GM12878 (cell line): ENCODE results near the gene HMCN1. TPM values are rescaled to one million over a fixed set of nuclear protein-coding genes. Genes with fewer than 3 reads are reported as not detected.

ENCODE experiments used
- ATAC-seq: fragments of 200-7000 bp; cut with Tn5 transposase; 3 replicates; pipeline ENCODE4 v1.9.1; 2020; ENCODE audit warnings: mild to moderate bottlenecking, moderate library complexity
- BruUV-seq: library from RNA; stranded (reverse); fragments of 400-500 nt; replicated peaks from 2 replicates; lab custom pipeline; 2021; lab: Mats Ljungman, UMichigan
- CTCF ChIA-PET: fragments of 300-600 bp; sonication (Branson Sonifier 250); formaldehyde crosslinking; extraction: SDS; loops from one replicate; lab custom pipeline; 2021; ENCODE audit warnings: inconsistent platforms; lab: Yijun Ruan, JAX
- POLR2A ChIA-PET: fragments of 350-600 bp; formaldehyde crosslinking; extraction: SDS; loops from one replicate; lab custom pipeline; 2021; ENCODE audit warnings: inconsistent platforms; lab: Charles Lee
- RAD21 ChIA-PET: fragments of 300-600 bp; sonication (Branson Sonifier 250); formaldehyde crosslinking; loops from one replicate; lab custom pipeline; 2023; ENCODE audit warnings: antibody characterized with exemption; ENCODE audit not compliant: unreplicated experiment; lab: Charles Lee
- SMC1A ChIA-PET: fragments of 300-600 bp; sonication (Branson Sonifier 250); formaldehyde crosslinking; loops from one replicate; lab custom pipeline; 2023; ENCODE audit not compliant: unreplicated experiment, uncharacterized antibody; lab: Charles Lee
- DNase-seq: peaks from one replicate; pipeline ENCODE4 v3.0.0-alpha.2; 2011; ENCODE audit warnings: low read depth, low spot score
- FAIRE-seq: peaks from 3 replicates; lab custom pipeline; 2011; peaks lifted over from hg19 to GRCh38; lab: Jason Lieb, UNC
- H2AFZ ChIP-seq: 2 replicates; pipeline ENCODE4 v1.6.0; 2011; ENCODE audit warnings: low read depth, low read length, control low read depth; ENCODE audit not compliant: control insufficient read depth
- H3K27ac ChIP-seq: 2 replicates; pipeline ENCODE4 v1.5.1; 2011; ENCODE audit warnings: control low read depth; ENCODE audit not compliant: control insufficient read depth, insufficient read depth
- H3K27me3 ChIP-seq, 2 experiments: replicated peaks in 1 of 2; 2 replicates each; pipeline versions ENCODE4 v1.6.0 to v1.6.1; 2011; ENCODE audit warnings: low read length in 1 of 2; ENCODE audit not compliant: control insufficient read depth in 2 of 2, insufficient read depth in 2 of 2
- H3K36me3 ChIP-seq, 2 experiments: 2 replicates each; pipeline ENCODE4 v1.5.1; 2011; ENCODE audit warnings: low read length in 1 of 2; ENCODE audit not compliant: control insufficient read depth in 2 of 2, insufficient read depth in 2 of 2
- H3K4me1 ChIP-seq: 2 replicates; pipeline ENCODE4 v1.6.1; 2011; ENCODE audit warnings: mild to moderate bottlenecking, low read length, moderate library complexity, mixed read lengths; ENCODE audit not compliant: control insufficient read depth, insufficient read depth
- H3K4me2 ChIP-seq: 2 replicates; pipeline ENCODE4 v1.6.0; 2011; ENCODE audit warnings: control low read depth; ENCODE audit not compliant: control insufficient read depth, insufficient read depth
- H3K4me3 ChIP-seq: fragments of 200-600 bp; sonication (generic); 2 replicates; pipeline ENCODE4 v1.5.1; 2016
- H3K79me2 ChIP-seq: 2 replicates; pipeline ENCODE4 v1.6.0; 2011; ENCODE audit warnings: low read length; ENCODE audit not compliant: control insufficient read depth, insufficient read depth
- H3K9ac ChIP-seq: 2 replicates; pipeline ENCODE4 v1.8.0; 2011; ENCODE audit warnings: low read length, control low read depth, mixed read lengths; ENCODE audit not compliant: control insufficient read depth, insufficient read depth
- H3K9me3 ChIP-seq: replicated peaks from 3 replicates; pipeline ENCODE4 v1.5.1; 2011; ENCODE audit warnings: mild to moderate bottlenecking, low read length; ENCODE audit not compliant: control insufficient read depth, insufficient read depth
- H4K20me1 ChIP-seq: 2 replicates; pipeline ENCODE4 v1.6.0; 2011; ENCODE audit not compliant: control insufficient read depth, insufficient read depth
- ASH2L ChIP-seq: fragments of 300-600, 200-600 bp; sonication (generic); IDR thresholded peaks from 2 replicates; pipeline ENCODE4 v1.6.1; 2017; ENCODE audit warnings: low read depth, mild to moderate bottlenecking, borderline replicate concordance
- ATF3 ChIP-seq: IDR thresholded peaks from 2 replicates; pipeline ENCODE4 v1.6.1; 2011; ENCODE audit warnings: low read depth, mild to moderate bottlenecking, low read length, moderate library complexity, borderline replicate concordance; ENCODE audit errors: extremely low read depth
- CEBPB ChIP-seq, 2 experiments: fragments of 150-350 bp in 1 of 2; IDR thresholded peaks; 2 replicates each; pipeline ENCODE4 v1.6.1; 2012 to 2014; ENCODE audit warnings: low read depth in 2 of 2, low read length in 2 of 2, borderline replicate concordance in 1 of 2, inconsistent platforms in 1 of 2
- CHD4 ChIP-seq: fragments of 200-600 bp; sonication (generic); IDR thresholded peaks from 2 replicates; pipeline ENCODE4 v1.6.1; 2016; ENCODE audit warnings: mild to moderate bottlenecking
- HCFC1 ChIP-seq: fragments of 150-350 bp; IDR thresholded peaks from 2 replicates; pipeline ENCODE4 v1.6.1; 2014; ENCODE audit warnings: low read length
- JUNB ChIP-seq: IDR thresholded peaks from 2 replicates; pipeline ENCODE4 v1.6.1; 2016; ENCODE audit warnings: antibody characterized with exemption, mild to moderate bottlenecking
- JUND ChIP-seq: IDR thresholded peaks from 2 replicates; pipeline ENCODE4 v1.6.1; 2012; ENCODE audit warnings: low read depth, mild to moderate bottlenecking, low read length, improper control_type of control experiment, moderate library complexity
- KLF5 ChIP-seq: fragments of 450-650 bp; IDR thresholded peaks from 2 replicates; pipeline ENCODE4 v1.6.1; 2014; ENCODE audit warnings: mild to moderate bottlenecking; ENCODE audit not compliant: partially characterized antibody
- MEF2A ChIP-seq: IDR thresholded peaks from 2 replicates; pipeline ENCODE4 v1.6.1; 2011; ENCODE audit warnings: low read depth, mild to moderate bottlenecking, low read length, moderate library complexity; ENCODE audit not compliant: insufficient read depth
- MTA3 ChIP-seq: IDR thresholded peaks from 2 replicates; pipeline ENCODE4 v1.6.1; 2012; ENCODE audit warnings: low read length, inconsistent platforms, borderline replicate concordance
- SPI1 ChIP-seq: IDR thresholded peaks from 2 replicates; pipeline ENCODE4 v1.6.1; 2011; ENCODE audit warnings: low read depth, mild to moderate bottlenecking, low read length, moderate library complexity, borderline replicate concordance; ENCODE audit not compliant: insufficient read depth
- SREBF2 ChIP-seq: IDR thresholded peaks from 2 replicates; pipeline ENCODE4 v1.6.1; 2012; ENCODE audit warnings: mild to moderate bottlenecking, low read length
- SUZ12 ChIP-seq: fragments of 200-600 bp; sonication (generic); IDR thresholded peaks from one replicate; pipeline ENCODE4 v1.6.1; 2018; ENCODE audit warnings: antibody characterized with exemption, mild to moderate bottlenecking; ENCODE audit not compliant: unreplicated experiment
- WRNIP1 ChIP-seq: IDR thresholded peaks from 2 replicates; pipeline ENCODE4 v1.6.1; 2011; ENCODE audit warnings: low read depth, low read length, improper control_type of control experiment, borderline replicate concordance
- WGBS: methylation state at CpG from one replicate; pipeline ENCODE4 v1.1.6; 2016; ENCODE audit warnings: low lambda C conversion rate; ENCODE audit not compliant: insufficient replicate concordance, insufficient coverage; ENCODE audit errors: missing lambda C conversion rate; 5-methylcytosine and 5-hydroxymethylcytosine counted together
- in situ Hi-C: fragments of 300-500 bp; cut with MboI; formaldehyde crosslinking; loops from 9 replicates; pipeline ENCODE4 v1.14.3; 2018; ENCODE audit warnings: mixed read lengths
- intact Hi-C: fragments of 100-400 bp; cut with micrococcal nuclease; formaldehyde crosslinking; loops from one replicate; pipeline ENCODE4 v1.14.2; 2022; ENCODE audit not compliant: unreplicated experiment
- polyA plus RNA-seq, 11 experiments: library from polyadenylated mRNA; depleted of rRNA in 4 of 11; unstranded in 6 of 11; stranded (reverse) in 5 of 11; fragments of >200 nt; fragmentation: Nextera tagmentation in 4 of 11; fragmentation: Illumina TruSeq in 1 of 11; extraction: Ambion mirVana in 4 of 11; extraction: Trizol in 1 of 11; gene quantifications; 1 replicate in 1 of 11; 2 replicates in 10 of 11; pipeline versions ENCODE4 v1.2.1 to v1.2.3, GENCODE V29; 2011 to 2016; ENCODE audit warnings: inconsistent platforms in 2 of 11, missing spikeins in 2 of 11, low read depth in 1 of 11
- total RNA-seq, 4 experiments: library from RNA; depleted of rRNA in 3 of 4; stranded (reverse); fragments of >200 nt in 3 of 4; fragmentation: Illumina TruSeq in 1 of 4; extraction: Trizol in 1 of 4; gene quantifications; 2 replicates each; pipeline versions ENCODE4 v1.2.1 to v1.2.3, GENCODE V29; 2013 to 2021

Gene HMCN1
- total and polyA plus RNA-seq, 10 of the 15 experiments (the other 5 are each of a cell fraction or from before 2014, with no cell fraction given) = under 0.01 to 0.07 TPM; not detected in 8

GRCh38 chr1:186152620-186153239 lies 418.5 kb downstream of the HMCN1 start:
- no peak for TF ChIP-seq JUNB
- no peak for TF ChIP-seq WRNIP1
- no peak for TF ChIP-seq JUND
- no peak for TF ChIP-seq CHD4
- no peak for TF ChIP-seq KLF5
- ChIA-PET SMC1A (no interaction called here), POLR2A (no interaction called here), RAD21 (no interaction called here), CTCF (no interaction called here)
- H3K4me2 ChIP-seq = no peak overlapping the region
- H3K4me3 ChIP-seq = no peak overlapping the region
- H3K27me3 ChIP-seq = peaks cover 0 to 4% of the 10 kb centered on the region in 2 experiments; a peak in 2 of 4 replicates
- DNase-seq = no peak
- H2AFZ ChIP-seq = no peak overlapping the region
- H3K9ac ChIP-seq = no peak overlapping the region
- H3K4me1 ChIP-seq = no peaks in the 10 kb centered on the region
- no peaks in the 10 kb centered on the region for H3K9me3 ChIP-seq
- H4K20me1 ChIP-seq = no peaks in the 10 kb centered on the region
- H3K27ac ChIP-seq = no peak overlapping the region
- ATAC-seq = no peak
- FAIRE-seq = no peak
- BruUV-seq = no TSS peak
- H3K36me3 ChIP-seq = no peaks in the 10 kb centered on the region
- no peaks in the 10 kb centered on the region for H3K79me2 ChIP-seq
- in situ Hi-C loops = no loop called here
- 0% methylated on average over 5 of the region's 5 CpGs for WGBS
- intact Hi-C loops = no loop called here

- BruUV-seq = no TSS peak
Measured at GRCh38 chr1:186154651-186155050, 420.5 kb downstream of the HMCN1 start.

More at GRCh38 chr1:186154651-186155050, 420.5 kb downstream of the HMCN1 start:
- Histone ChIP-seq H3K4me2 (no peak overlapping the region), H3K9me3 (no peaks in the 10 kb centered on the region), H4K20me1 (no peaks in the 10 kb centered on the region), H3K27me3 (peaks cover 0 to 4% of the 10 kb centered on the region in 2 experiments; a peak in 2 of 4 replicates), H3K27ac (no peak overlapping the region), H3K79me2 (no peaks in the 10 kb centered on the region), H2AFZ (no peak overlapping the region), H3K4me1 (no peaks in the 10 kb centered on the region), H3K36me3 (no peaks in the 10 kb centered on the region), H3K9ac (no peak overlapping the region), H3K4me3 (no peak overlapping the region)
- no peak for DNase-seq
- CTCF ChIA-PET = interaction anchor here (0.7 to 3.0 kb wide), 12 partner anchors 8 to 338 kb away, joined by 3 to 30 read pairs (median 4); no protein-coding TSS in a partner anchor
- TF ChIP-seq SPI1 (no peak), MTA3 (no peak), ASH2L (no peak), SUZ12 (no peak), ATF3 (no peak), CEBPB (IDR thresholded peaks at IDR 0.05; ENCODE audit: borderline replicate concordance in 1 of 2, low read depth in 2 of 2, low read length in 2 of 2) (no peak), HCFC1 (no peak), MEF2A (no peak), SREBF2 (no peak)
- intact Hi-C loops (loop anchor here (1.0 kb wide), 1 partner anchor 58 kb away; no protein-coding TSS in a partner anchor), in situ Hi-C loops (no loop called here)
- no peak for ATAC-seq
- 0% methylated on average over 1 of the region's 1 CpG for WGBS
- no peak for FAIRE-seq
- RAD21 ChIA-PET = interaction anchor here (1.5 to 2.4 kb wide), 2 partner anchors 55 to 59 kb away, joined by 6 to 12 read pairs; no protein-coding TSS in a partner anchor
- POLR2A ChIA-PET = no interaction called here
- SMC1A ChIA-PET = interaction anchor here (0.9 to 1.5 kb wide), 3 partner anchors 53 to 104 kb away, joined by 3 to 4 read pairs (median 3); no protein-coding TSS in a partner anchor
